Measurements from ENCODE around the gene KCNQ1. TPM values are rescaled to one million over a fixed set of nuclear protein-coding genes. Genes with fewer than 3 reads are reported as not detected.

Gene KCNQ1
- total RNA-seq, 1 donor from 2014 or later: 2.6 TPM

DNA sequence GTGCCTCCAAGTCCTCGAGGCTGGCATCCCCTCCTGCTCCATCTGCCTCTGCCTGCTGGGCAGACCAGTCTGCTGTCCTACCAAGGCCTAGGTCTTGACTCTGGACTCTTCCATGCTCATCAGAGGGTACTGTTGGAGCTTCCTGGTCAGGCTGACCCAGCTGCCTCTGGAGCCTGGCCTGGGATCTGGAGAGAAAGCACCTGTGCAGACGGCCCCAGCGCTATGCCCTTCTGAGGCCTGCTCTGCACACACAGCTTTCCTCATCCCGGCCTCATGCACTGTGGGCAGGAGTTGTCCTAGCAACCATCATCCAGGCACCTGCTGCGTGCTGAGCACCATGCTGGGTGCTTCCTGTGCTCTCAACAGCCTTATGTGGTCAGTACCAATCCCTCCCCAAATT is 369.9 kb downstream of the KCNQ1 start:
- Histone ChIP-seq H3K36me3 (ENCODE audit: control insufficient read depth in 3 of 3, insufficient read depth in 3 of 3, low read length in 3 of 3) (no peaks in the 10 kb centered on the region), H3K27me3 (ENCODE audit: control insufficient read depth in 3 of 3, insufficient read depth in 3 of 3, low read length in 3 of 3) (peaks cover 4 to 12% (median 5%) of the 10 kb centered on the region in 3 donors), H3K9ac (ENCODE audit: low read depth in 1 of 3, low read length in 3 of 3) (no peak overlapping the region), H3K4me3 (ENCODE audit: low read length in 3 of 3) (no peak overlapping the region), H3K4me1 (ENCODE audit: control insufficient read depth in 3 of 3, insufficient read depth in 3 of 3, low read length in 3 of 3) (peaks cover 4 to 11% (median 11%) of the 10 kb centered on the region in 3 donors), H3K9me3 (ENCODE audit: control insufficient read depth in 3 of 3, low read length in 3 of 3) (peaks cover 0 to 11% (median 8%) of the 10 kb centered on the region in 3 donors), H3K27ac (ENCODE audit: low read depth, low read length) (no peak overlapping the region)

DNA sequence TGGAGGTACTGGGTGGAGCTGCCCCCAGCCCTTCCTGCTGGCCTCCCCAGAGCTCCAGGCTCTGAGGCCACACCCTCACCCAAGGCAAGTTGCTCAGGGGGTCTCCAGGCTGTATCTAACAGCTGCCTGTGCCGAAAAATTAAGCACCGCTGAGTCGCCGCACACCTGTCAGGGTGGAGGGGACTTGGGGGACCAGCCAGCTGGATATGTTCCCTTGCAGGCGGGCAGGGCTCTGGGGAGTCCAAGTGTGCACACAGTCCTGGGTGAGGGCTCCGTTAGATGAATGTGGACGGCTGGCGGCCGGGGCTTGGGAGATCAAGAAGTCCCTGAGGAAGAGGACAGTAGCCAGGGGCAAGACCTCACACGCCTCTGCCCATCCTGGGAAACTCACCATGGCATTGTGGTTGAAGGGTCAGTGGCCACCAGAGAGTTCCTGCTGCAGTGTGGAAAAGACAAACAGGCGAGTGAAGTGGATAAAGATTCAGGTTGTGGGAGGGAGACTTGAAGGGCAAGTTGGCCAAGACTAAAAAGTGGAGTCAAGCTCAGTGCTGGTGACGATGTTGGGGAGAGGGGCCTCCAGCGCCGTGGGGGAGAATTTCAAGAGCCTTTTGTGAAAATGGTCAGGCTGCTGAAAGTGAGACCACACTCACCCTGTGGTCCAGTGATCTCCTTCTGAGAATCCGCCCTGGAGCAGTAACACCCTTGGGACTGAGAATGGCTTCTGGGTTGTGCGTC is 371.1 kb downstream of the KCNQ1 start:
- H3K4me3 ChIP-seq (ENCODE audit: low read length in 3 of 3): no peak overlapping the region
- H3K27ac ChIP-seq (ENCODE audit: low read depth, low read length): no peak overlapping the region
- H3K36me3 ChIP-seq (ENCODE audit: control insufficient read depth in 3 of 3, insufficient read depth in 3 of 3, low read length in 3 of 3): no peaks in the 10 kb centered on the region
- H3K9me3 ChIP-seq (ENCODE audit: control insufficient read depth in 3 of 3, low read length in 3 of 3): peaks cover 0 to 11% (median 8%) of the 10 kb centered on the region in 3 donors
- H3K27me3 ChIP-seq (ENCODE audit: control insufficient read depth in 3 of 3, insufficient read depth in 3 of 3, low read length in 3 of 3): peaks cover 4 to 8% (median 5%) of the 10 kb centered on the region in 3 donors
- H3K9ac ChIP-seq (ENCODE audit: low read depth in 1 of 3, low read length in 3 of 3): no peak overlapping the region
- peaks cover 4 to 11% (median 11%) of the 10 kb centered on the region in 3 donors for H3K4me1 ChIP-seq (ENCODE audit: control insufficient read depth in 3 of 3, insufficient read depth in 3 of 3, low read length in 3 of 3)

DNA sequence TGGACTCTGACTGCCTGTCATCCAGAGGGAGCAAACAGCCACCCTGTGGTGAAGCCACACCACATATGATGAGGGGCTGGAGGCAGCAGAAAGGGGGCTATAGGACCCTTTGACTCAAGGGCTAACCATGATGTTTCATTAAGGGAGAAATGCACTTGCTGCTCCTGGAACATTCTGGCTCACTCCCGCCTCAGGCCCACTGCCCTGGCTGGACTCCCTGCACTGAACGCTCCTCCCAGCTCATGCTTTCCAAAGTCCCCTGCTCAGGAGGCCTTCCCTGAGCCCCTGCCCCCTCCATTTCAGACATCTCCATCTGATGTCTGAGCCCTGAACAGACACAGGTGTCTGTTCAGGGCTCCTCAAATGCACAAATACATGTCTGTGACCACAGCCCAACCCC is 371.7 kb downstream of the KCNQ1 start:
- no peak overlapping the region for H3K9ac ChIP-seq (ENCODE audit: low read depth in 1 of 3, low read length in 3 of 3)
- no peaks in the 10 kb centered on the region for H3K36me3 ChIP-seq (ENCODE audit: control insufficient read depth in 3 of 3, insufficient read depth in 3 of 3, low read length in 3 of 3)
- H3K27ac ChIP-seq (ENCODE audit: low read depth, low read length): no peak overlapping the region
- peaks cover 4 to 5% (median 5%) of the 10 kb centered on the region in 3 donors for H3K27me3 ChIP-seq (ENCODE audit: control insufficient read depth in 3 of 3, insufficient read depth in 3 of 3, low read length in 3 of 3)
- no peak overlapping the region for H3K4me3 ChIP-seq (ENCODE audit: low read length in 3 of 3)
- H3K9me3 ChIP-seq (ENCODE audit: control insufficient read depth in 3 of 3, low read length in 3 of 3): peaks cover 0 to 11% (median 8%) of the 10 kb centered on the region in 3 donors
- peaks cover 4 to 11% (median 11%) of the 10 kb centered on the region in 3 donors for H3K4me1 ChIP-seq (ENCODE audit: control insufficient read depth in 3 of 3, insufficient read depth in 3 of 3, low read length in 3 of 3)

DNA sequence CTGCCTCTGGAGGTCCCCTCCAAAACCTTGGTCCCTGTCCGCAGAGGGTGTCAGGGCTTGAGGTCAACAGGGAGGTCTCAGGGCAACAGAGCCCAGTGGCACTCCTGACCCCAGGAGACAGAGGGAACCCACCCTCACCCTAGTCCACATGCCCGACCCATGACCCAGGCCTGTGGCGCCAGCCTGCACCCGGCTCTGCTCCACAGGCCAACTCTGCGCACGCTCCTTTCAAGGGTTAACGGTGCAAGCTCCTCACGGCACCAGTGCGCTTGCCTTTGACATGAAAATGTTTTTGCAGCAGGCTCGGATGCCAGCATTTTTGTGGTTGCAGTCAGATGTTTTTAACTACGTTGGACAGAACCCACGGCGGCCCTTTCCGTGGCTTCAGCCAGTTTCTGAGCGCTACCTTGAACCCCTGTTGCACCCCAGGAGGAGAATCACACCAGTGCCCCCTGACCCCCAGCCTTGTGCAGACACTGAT is 372.2 kb downstream of the KCNQ1 start:
- Histone ChIP-seq H3K36me3 (ENCODE audit: control insufficient read depth in 3 of 3, insufficient read depth in 3 of 3, low read length in 3 of 3) (no peaks in the 10 kb centered on the region), H3K9ac (ENCODE audit: low read depth in 1 of 3, low read length in 3 of 3) (no peak overlapping the region), H3K4me1 (ENCODE audit: control insufficient read depth in 3 of 3, insufficient read depth in 3 of 3, low read length in 3 of 3) (peaks cover 4 to 9% (median 8%) of the 10 kb centered on the region in 3 donors), H3K27me3 (ENCODE audit: control insufficient read depth in 3 of 3, insufficient read depth in 3 of 3, low read length in 3 of 3) (peaks cover 4 to 5% (median 4%) of the 10 kb centered on the region in 3 donors), H3K27ac (ENCODE audit: low read depth, low read length) (no peak overlapping the region), H3K9me3 (ENCODE audit: control insufficient read depth in 3 of 3, low read length in 3 of 3) (peaks cover 0 to 11% (median 8%) of the 10 kb centered on the region in 3 donors), H3K4me3 (ENCODE audit: low read length in 3 of 3) (no peak overlapping the region)

DNA sequence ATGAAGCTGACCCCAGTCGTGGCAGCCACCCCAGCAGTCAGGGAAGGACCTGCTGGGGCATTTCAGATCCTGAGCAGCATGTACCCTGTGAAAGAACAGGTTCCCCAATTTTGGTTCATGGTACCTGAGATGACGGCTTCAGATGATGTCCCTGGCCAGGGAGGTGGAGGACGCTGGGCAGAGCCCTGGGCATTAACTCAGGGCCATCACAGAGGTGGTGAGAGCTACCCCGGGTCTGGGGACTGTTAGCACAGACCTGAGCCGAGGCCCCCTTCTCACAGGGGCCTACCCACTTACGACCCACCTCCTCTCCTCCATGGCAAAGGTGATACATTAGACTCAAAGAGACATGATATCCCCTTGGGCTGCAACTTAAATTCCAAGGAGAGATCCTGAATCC is 372.6 kb downstream of the KCNQ1 start:
- Histone ChIP-seq H3K9me3 (ENCODE audit: control insufficient read depth in 3 of 3, low read length in 3 of 3) (peaks cover 0 to 11% (median 8%) of the 10 kb centered on the region in 3 donors), H3K27ac (ENCODE audit: low read depth, low read length) (no peak overlapping the region), H3K4me1 (ENCODE audit: control insufficient read depth in 3 of 3, insufficient read depth in 3 of 3, low read length in 3 of 3) (peaks cover 4 to 6% (median 5%) of the 10 kb centered on the region in 3 donors), H3K27me3 (ENCODE audit: control insufficient read depth in 3 of 3, insufficient read depth in 3 of 3, low read length in 3 of 3) (peaks cover 4 to 5% (median 4%) of the 10 kb centered on the region in 3 donors), H3K9ac (ENCODE audit: low read depth in 1 of 3, low read length in 3 of 3) (no peak overlapping the region), H3K36me3 (ENCODE audit: control insufficient read depth in 3 of 3, insufficient read depth in 3 of 3, low read length in 3 of 3) (no peaks in the 10 kb centered on the region), H3K4me3 (ENCODE audit: low read length in 3 of 3) (no peak overlapping the region)

DNA sequence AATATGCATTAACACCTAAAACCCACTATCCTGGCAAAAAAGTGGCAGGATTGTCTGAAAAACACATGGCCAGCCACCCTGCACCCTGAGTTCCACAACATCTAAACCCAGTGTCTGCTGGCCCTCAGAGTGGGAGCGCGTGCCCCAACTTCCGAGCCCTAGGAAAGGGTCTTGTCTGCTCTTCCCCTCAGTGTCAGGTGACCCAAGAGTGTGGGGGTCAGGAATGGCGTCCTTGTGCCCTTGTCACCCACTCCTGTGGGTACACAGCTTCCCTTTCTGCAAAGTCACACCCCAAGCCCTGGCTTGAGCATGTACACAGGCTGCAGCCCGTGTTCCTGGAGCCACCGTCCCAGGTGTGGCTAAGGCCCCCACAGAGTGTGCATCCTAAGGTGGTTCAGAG is 373.2 kb downstream of the KCNQ1 start:
- H3K27me3 ChIP-seq (ENCODE audit: control insufficient read depth in 3 of 3, insufficient read depth in 3 of 3, low read length in 3 of 3): peaks cover 2 to 5% (median 4%) of the 10 kb centered on the region in 3 donors
- no peaks in the 10 kb centered on the region for H3K36me3 ChIP-seq (ENCODE audit: control insufficient read depth in 3 of 3, insufficient read depth in 3 of 3, low read length in 3 of 3)
- H3K4me1 ChIP-seq (ENCODE audit: control insufficient read depth in 3 of 3, insufficient read depth in 3 of 3, low read length in 3 of 3): peaks cover under 1 to 2% (median 2%) of the 10 kb centered on the region in 3 donors
- peaks cover 3 to 11% (median 8%) of the 10 kb centered on the region in 3 donors for H3K9me3 ChIP-seq (ENCODE audit: control insufficient read depth in 3 of 3, low read length in 3 of 3)
- no peak overlapping the region for H3K4me3 ChIP-seq (ENCODE audit: low read length in 3 of 3)
- no peak overlapping the region for H3K27ac ChIP-seq (ENCODE audit: low read depth, low read length)
- H3K9ac ChIP-seq (ENCODE audit: low read depth in 1 of 3, low read length in 3 of 3): no peak overlapping the region

DNA sequence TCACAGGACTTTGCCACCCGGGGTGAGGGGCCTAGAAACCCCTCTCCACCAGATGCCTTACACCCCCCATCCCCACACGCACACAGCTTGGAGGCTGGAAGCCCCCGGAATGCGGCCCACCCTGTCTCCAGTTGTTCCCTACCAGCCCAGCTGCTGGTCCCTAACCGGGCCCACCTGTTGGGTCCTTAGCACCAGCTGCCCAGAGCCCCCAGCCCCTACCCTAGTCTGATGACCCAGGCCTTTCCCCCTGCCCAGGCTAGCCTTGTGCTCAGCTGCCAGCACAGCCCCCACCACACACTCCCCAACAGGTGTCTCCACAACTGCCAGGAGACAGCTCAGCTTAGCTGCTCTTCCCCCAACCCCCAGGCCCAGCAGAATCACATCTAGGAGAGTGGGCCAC is 373.7 kb downstream of the KCNQ1 start:
- H3K9me3 ChIP-seq (ENCODE audit: control insufficient read depth in 3 of 3, low read length in 3 of 3): peaks cover 4 to 11% (median 8%) of the 10 kb centered on the region in 3 donors
- no peak overlapping the region for H3K4me3 ChIP-seq (ENCODE audit: low read length in 3 of 3)
- H3K4me1 ChIP-seq (ENCODE audit: control insufficient read depth in 3 of 3, insufficient read depth in 3 of 3, low read length in 3 of 3): no peaks in the 10 kb centered on the region
- H3K36me3 ChIP-seq (ENCODE audit: control insufficient read depth in 3 of 3, insufficient read depth in 3 of 3, low read length in 3 of 3): no peaks in the 10 kb centered on the region
- H3K9ac ChIP-seq (ENCODE audit: low read depth in 1 of 3, low read length in 3 of 3): no peak overlapping the region
- H3K27ac ChIP-seq (ENCODE audit: low read depth, low read length): no peak overlapping the region
- peaks cover 0 to 5% (median 4%) of the 10 kb centered on the region in 3 donors for H3K27me3 ChIP-seq (ENCODE audit: control insufficient read depth in 3 of 3, insufficient read depth in 3 of 3, low read length in 3 of 3)

DNA sequence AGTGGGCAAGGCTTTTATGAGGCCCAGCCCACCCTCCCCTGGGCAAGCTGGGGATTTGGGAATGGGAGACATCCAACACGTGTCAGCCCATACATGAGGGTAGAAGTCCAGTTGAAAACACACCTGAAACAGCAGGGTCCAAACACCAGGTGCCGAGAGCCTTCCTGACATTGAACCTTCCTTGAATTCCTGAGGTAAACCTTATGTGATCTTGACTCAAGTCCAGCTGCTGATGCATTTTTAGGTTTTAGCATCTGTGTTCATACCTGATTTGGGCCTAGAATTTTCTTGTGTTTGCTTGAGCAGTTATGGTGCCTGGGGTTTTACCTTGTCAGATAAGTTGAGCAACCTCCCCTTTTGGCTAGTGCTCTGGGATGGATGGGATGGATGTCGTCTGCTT is 374.5 kb downstream of the KCNQ1 start:
- no peak overlapping the region for H3K4me3 ChIP-seq (ENCODE audit: low read length in 3 of 3)
- H3K27ac ChIP-seq (ENCODE audit: low read depth, low read length): no peak overlapping the region
- H3K36me3 ChIP-seq (ENCODE audit: control insufficient read depth in 3 of 3, insufficient read depth in 3 of 3, low read length in 3 of 3): no peaks in the 10 kb centered on the region
- peaks cover 1 to 6% (median 4%) of the 10 kb centered on the region in 3 donors for H3K4me1 ChIP-seq (ENCODE audit: control insufficient read depth in 3 of 3, insufficient read depth in 3 of 3, low read length in 3 of 3)
- peaks cover 2 to 9% (median 4%) of the 10 kb centered on the region in 3 donors for H3K27me3 ChIP-seq (ENCODE audit: control insufficient read depth in 3 of 3, insufficient read depth in 3 of 3, low read length in 3 of 3)
- H3K9me3 ChIP-seq (ENCODE audit: control insufficient read depth in 3 of 3, low read length in 3 of 3): peaks cover 4 to 11% (median 8%) of the 10 kb centered on the region in 3 donors
- no peak overlapping the region for H3K9ac ChIP-seq (ENCODE audit: low read depth in 1 of 3, low read length in 3 of 3)

DNA sequence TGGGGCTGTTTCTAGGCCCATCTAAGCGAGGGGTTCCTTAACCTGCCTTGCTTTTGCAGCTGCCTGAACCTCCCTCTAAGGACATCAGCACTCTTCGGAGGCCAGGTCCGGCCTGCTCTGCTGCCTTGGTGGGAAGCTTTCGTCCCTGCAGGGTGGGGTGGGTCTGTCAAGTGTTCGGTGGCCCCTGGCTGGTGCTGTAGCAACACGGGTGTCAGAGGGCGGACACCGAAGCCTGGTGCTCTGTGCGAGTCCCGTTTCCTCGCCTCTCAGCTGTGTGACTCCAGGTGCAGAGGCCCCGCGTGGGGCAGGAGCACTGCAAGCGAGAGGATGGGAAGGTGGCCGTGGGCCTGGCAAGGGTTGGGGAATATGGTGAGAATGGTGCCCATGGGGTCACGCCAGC is 376.2 kb downstream of the KCNQ1 start:
- no peak overlapping the region for H3K4me3 ChIP-seq (ENCODE audit: low read length in 3 of 3)
- no peak overlapping the region for H3K27ac ChIP-seq (ENCODE audit: low read depth, low read length)
- H3K4me1 ChIP-seq (ENCODE audit: control insufficient read depth in 3 of 3, insufficient read depth in 3 of 3, low read length in 3 of 3): peaks cover 18 to 22% (median 21%) of the 10 kb centered on the region in 3 donors
- H3K9ac ChIP-seq (ENCODE audit: low read depth in 1 of 3, low read length in 3 of 3): no peak overlapping the region
- peaks cover 4 to 8% (median 7%) of the 10 kb centered on the region in 3 donors for H3K9me3 ChIP-seq (ENCODE audit: control insufficient read depth in 3 of 3, low read length in 3 of 3)
- H3K36me3 ChIP-seq (ENCODE audit: control insufficient read depth in 3 of 3, insufficient read depth in 3 of 3, low read length in 3 of 3): no peaks in the 10 kb centered on the region
- H3K27me3 ChIP-seq (ENCODE audit: control insufficient read depth in 3 of 3, insufficient read depth in 3 of 3, low read length in 3 of 3): peaks cover 0 to 17% (median 4%) of the 10 kb centered on the region in 3 donors

DNA sequence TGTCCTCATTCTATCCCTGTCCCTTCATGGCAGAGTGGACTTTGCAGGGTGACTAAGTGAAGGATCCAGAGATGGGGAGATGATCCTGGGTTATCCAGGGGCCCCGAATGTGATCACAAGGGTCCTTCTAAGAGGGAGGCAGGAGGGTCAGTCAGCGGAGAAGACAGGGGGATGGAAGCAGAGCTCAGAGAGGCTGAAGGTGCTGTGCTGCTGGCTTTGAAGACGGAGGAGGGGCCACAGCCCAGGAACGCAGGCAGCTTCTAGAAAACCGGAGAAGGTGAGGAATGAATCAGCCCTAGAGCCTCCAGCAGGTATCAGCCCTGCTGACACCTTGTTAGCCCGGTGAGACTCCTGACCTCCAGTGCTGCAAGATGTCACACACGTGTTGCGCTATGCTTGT is 377.1 kb downstream of the KCNQ1 start:
- no peak overlapping the region for H3K27ac ChIP-seq (ENCODE audit: low read depth, low read length)
- H3K9ac ChIP-seq (ENCODE audit: low read depth in 1 of 3, low read length in 3 of 3): no peak overlapping the region
- no peak overlapping the region for H3K4me3 ChIP-seq (ENCODE audit: low read length in 3 of 3)
- H3K27me3 ChIP-seq (ENCODE audit: control insufficient read depth in 3 of 3, insufficient read depth in 3 of 3, low read length in 3 of 3): peaks cover 0 to 17% (median 4%) of the 10 kb centered on the region in 3 donors
- no peaks in the 10 kb centered on the region for H3K36me3 ChIP-seq (ENCODE audit: control insufficient read depth in 3 of 3, insufficient read depth in 3 of 3, low read length in 3 of 3)
- H3K4me1 ChIP-seq (ENCODE audit: control insufficient read depth in 3 of 3, insufficient read depth in 3 of 3, low read length in 3 of 3): peaks cover 25 to 32% (median 28%) of the 10 kb centered on the region in 3 donors
- peaks cover 0 to 4% (median 3%) of the 10 kb centered on the region in 3 donors for H3K9me3 ChIP-seq (ENCODE audit: control insufficient read depth in 3 of 3, low read length in 3 of 3)

Measured in skeletal muscle tissue (tissue), 4 donors.